Muscle layer of duodenum (tissue), 2 donors: ENCODE measurements around the gene RTF1.
"Not testable (repeated sequence)": the region's sequence is repeated elsewhere in the genome, so short reads cannot be mapped to it uniquely, and the experiment has no call there.

Source experiments
- H3K27ac ChIP-seq: one replicate; pipeline ENCODE4 v1.7.0; 2013; ENCODE audit warnings: mild to moderate bottlenecking, low read length
- H3K27me3 ChIP-seq: one replicate; pipeline ENCODE4 v1.7.0; 2013; ENCODE audit warnings: low read depth, mild to moderate bottlenecking, control low read depth, low read length
- H3K36me3 ChIP-seq, 2 donors: one replicate each; pipeline ENCODE4 v1.7.0; 2013; ENCODE audit warnings: low read length in 2 of 2, control low read depth in 1 of 2, mild to moderate bottlenecking in 1 of 2; ENCODE audit not compliant: insufficient read depth in 2 of 2, control insufficient read depth in 1 of 2
- H3K4me1 ChIP-seq, 2 donors: one replicate each; pipeline ENCODE4 v1.7.0; 2013; ENCODE audit warnings: low read length in 2 of 2, mild to moderate bottlenecking in 2 of 2, control low read depth in 1 of 2, moderate library complexity in 1 of 2; ENCODE audit not compliant: insufficient read depth in 2 of 2, control insufficient read depth in 1 of 2
- H3K4me3 ChIP-seq, 2 donors: one replicate each; pipeline ENCODE4 v1.7.0; 2013; ENCODE audit warnings: low read length in 2 of 2, low read depth in 1 of 2, mild to moderate bottlenecking in 1 of 2
- H3K9me3 ChIP-seq, 2 donors: one replicate each; pipeline ENCODE4 v1.7.0; 2013; ENCODE audit warnings: low read length in 2 of 2, control low read depth in 1 of 2, mild to moderate bottlenecking in 1 of 2; ENCODE audit not compliant: control insufficient read depth in 1 of 2
- donor health status: healthy.

The RTF1 gene

DNA sequence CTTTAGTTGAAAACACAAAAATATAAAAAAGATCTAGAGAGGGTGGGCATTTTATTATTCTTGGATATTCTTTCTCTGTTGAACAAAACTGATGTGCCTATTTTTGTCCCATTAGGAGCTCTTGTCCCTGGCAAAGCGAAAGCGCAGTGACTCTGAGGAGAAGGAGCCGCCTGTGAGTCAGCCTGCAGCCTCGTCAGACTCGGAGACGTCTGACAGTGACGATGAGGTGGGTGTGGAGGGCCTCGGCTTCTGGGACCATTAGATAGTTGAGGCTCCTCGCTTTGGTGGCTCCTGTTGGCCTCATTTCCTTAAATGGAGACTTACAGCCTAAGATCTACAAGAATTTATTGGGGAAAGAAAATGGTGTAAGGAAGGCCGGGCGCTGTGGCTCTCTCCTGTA, 21.3 kb downstream of the RTF1 start:
- Histone ChIP-seq H3K36me3 (peaks cover 6 to 22% of the 10 kb centered on the region in 2 donors), H3K4me3 (no peak overlapping the region), H3K9me3 (no peaks in the 10 kb centered on the region), H3K4me1 (peaks cover 0 to 3% of the 10 kb centered on the region in 2 donors), H3K27me3 (no peaks in the 10 kb centered on the region), H3K27ac (no peak overlapping the region)

DNA sequence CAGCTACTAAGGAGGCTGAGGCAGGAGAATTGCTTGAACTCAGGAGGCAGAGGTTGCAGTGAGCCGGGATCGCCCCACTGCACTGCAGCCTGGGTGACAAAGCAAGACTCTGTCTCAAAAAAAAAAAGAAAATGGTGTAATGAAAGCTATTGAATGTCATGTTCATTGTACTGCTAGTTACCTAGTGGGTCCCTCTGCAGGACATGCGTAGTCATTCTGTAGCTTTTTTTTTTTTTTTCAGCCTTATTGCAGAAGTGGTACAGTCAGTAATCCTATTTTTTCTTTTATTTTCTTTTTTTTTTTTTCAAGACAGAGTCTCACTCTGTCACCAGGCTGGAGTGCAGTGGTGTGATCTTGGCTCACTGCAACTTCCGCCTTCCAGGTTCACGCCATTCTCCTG, 21.9 kb downstream of the RTF1 start:
- H3K4me3 ChIP-seq, H3K4me1 ChIP-seq, H3K27me3 ChIP-seq, H3K27ac ChIP-seq, H3K9me3 ChIP-seq: not testable (repeated sequence)
- H3K36me3 ChIP-seq = peaks cover 6 to 22% of the 10 kb centered on the region in 2 donors

DNA sequence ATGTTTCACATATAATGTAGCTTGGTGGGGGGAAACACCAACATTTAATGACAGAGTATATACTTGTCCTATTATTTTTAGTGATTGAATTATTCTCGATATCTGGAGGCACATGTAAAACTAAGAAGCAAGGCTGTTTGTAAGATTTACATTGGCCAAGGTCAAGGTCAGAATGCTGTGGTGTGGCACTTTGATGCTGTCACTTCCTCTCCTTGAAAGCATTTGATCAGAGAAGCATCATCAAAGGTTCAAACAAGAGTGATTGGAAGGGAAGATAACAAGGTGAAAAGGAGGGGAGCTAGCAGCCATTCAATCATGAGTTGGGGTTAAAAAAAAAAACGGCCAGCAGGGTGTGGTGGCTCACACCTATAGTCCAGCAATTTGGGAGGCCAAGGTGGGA, 26.4 kb downstream of the RTF1 start:
- peaks cover 13 to 25% of the 10 kb centered on the region in 2 donors for H3K36me3 ChIP-seq
- H3K4me3 ChIP-seq = no peak overlapping the region
- no peaks in the 10 kb centered on the region for H3K4me1 ChIP-seq
- H3K9me3 ChIP-seq = no peaks in the 10 kb centered on the region
- no peak overlapping the region for H3K27ac ChIP-seq
- H3K27me3 ChIP-seq = no peaks in the 10 kb centered on the region

DNA sequence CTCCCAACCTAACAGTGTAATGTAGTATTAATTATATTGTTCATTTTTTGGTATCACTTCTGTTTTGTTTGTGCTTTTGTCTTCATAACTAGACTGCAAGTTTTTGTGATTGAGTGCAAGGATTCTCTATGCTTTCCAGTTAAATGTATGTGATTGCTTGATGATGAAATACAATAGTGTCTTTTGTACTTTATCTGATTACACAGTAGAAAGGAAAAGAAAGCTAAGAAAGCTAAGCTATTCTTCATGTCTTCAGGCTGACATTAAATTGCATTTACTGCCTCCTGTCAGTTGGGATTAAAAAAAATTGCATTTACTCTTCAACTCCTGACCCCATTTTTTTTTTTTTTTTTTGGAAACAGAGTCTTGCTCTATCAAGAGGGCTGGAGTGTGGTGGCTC, 28.5 kb downstream of the RTF1 start:
- no peak overlapping the region for H3K27ac ChIP-seq
- H3K4me1 ChIP-seq = no peaks in the 10 kb centered on the region
- no peaks in the 10 kb centered on the region for H3K27me3 ChIP-seq
- H3K36me3 ChIP-seq = peaks cover 11 to 13% of the 10 kb centered on the region in 2 donors
- no peaks in the 10 kb centered on the region for H3K9me3 ChIP-seq
- H3K4me3 ChIP-seq = no peak overlapping the region

DNA sequence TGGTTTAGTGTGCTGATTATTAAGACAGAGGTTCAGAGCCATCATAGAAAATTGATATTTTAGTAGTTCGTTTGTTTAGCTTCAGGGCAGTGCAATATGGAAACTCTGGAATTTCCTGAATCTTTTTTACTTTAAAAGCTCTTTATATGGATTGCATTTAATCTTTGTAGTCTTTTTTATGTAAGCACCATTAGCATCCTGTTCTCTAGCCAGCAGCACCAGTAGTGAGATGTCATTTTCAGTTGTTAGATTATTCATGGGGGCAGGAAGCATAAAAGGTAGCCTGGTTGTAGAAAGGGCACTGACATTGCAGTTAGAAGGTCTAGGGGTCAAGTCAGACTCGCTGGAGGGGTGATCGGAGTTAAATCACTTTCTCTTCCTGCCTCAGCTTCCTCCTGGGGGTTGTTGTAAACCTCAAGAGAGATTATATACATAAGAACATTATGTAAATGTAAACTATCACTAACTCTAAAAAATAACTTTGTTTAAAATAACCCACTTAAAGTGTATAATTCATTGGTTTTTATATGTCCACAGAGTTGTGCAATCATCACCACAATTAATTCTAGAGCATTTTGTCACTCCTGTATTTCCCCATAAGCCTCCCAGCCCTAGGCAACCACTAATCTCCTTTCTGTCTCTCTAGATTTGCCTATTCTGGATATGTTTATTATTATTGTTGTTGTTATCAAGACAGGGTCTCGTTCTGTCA, 45.3 kb downstream of the RTF1 start:
- Histone ChIP-seq H3K9me3 (no peaks in the 10 kb centered on the region), H3K4me3 (no peak overlapping the region), H3K27me3 (no peaks in the 10 kb centered on the region), H3K36me3 (peaks cover 29 to 33% of the 10 kb centered on the region in 2 donors), H3K4me1 (no peaks in the 10 kb centered on the region), H3K27ac (no peak overlapping the region)

DNA sequence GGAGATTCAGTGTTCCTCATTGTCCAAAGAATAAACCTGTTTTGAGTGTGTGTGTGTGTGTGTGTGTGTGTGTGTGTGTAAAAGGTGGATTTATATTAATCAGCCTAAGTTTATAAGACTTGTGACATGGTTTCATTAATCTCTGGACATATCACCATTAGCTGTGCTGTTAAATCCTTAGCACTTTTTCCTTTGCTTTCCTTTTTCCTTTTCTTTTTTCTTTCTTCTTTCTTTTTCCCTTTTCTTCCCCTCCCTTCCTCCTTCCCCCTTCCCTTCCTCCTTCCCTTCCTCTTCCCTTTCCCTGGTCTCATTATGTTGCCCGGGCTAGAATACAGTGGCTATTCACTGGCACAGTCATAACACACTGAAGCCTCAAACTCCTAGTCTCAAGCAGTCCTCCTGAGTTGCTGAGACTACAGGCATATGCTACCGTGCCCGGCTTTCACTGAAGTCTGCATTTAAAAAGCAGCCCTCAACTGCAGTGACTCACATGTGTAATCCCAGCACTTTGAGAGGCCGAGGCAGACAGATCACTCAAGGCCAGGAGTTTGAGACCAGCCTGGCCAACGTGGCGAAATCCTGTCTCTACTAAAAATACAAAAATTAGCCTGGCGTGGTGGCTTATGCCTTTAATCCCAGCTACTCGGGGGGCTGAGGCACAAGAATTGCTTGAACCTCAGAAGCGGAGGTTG, 48.1 kb downstream of the RTF1 start:
- Histone ChIP-seq H3K27ac (no peak overlapping the region), H3K27me3 (no peaks in the 10 kb centered on the region), H3K4me3 (no peak overlapping the region), H3K4me1 (no peaks in the 10 kb centered on the region), H3K36me3 (peaks cover 22 to 39% of the 10 kb centered on the region in 2 donors), H3K9me3 (no peaks in the 10 kb centered on the region)

DNA sequence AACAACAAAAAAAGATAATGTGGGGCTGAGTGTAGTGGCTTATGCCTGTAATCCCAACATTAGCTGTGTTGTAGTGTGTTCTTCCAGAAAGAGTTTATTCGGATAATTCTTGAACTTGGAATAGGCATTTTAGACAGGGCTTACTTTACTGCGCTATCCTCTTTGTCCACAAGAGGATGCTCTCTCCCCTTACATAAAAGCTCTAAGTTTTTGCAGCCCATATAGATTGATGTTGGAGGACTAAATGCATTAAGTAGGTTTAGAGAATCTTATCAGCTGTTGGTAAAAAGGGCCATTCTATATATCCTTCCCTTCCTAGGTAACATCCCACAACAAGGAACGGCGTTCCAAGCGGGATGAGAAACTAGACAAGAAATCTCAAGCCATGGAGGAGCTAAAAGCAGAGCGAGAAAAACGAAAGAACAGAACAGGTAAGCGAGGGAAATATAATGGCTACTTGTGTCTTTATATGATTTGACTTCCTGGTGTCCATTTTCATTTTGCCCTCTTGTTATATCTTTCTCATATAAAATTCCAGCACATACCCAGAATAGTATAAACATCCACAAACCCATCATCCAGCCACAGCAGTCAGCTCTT, 49.0 kb downstream of the RTF1 start:
- Histone ChIP-seq H3K27ac (no peak overlapping the region), H3K4me3 (no peak overlapping the region), H3K36me3 (peaks cover 28 to 46% of the 10 kb centered on the region in 2 donors), H3K4me1 (no peaks in the 10 kb centered on the region), H3K27me3 (no peaks in the 10 kb centered on the region), H3K9me3 (no peaks in the 10 kb centered on the region)

DNA sequence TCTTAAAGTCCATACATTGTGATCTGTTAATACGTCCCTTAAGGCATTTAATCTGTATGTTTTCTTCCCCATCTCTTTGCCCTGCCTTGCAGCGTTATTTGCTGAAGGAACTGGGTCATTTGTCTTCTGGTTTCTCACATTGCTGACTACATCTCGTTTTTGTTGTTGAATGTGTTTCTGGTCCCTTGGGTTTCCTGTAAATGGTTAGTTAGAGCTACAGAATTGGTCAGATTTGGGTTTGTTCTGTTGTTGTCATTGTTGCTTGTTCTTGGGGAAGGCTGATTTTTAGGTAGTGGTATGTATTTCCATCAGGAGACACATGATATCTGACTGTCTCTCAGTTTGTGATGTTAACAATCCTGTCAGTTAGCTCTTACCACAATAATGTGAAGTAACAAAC, 49.8 kb downstream of the RTF1 start:
- no peaks in the 10 kb centered on the region for H3K27me3 ChIP-seq
- peaks cover 34 to 51% of the 10 kb centered on the region in 2 donors for H3K36me3 ChIP-seq
- no peaks in the 10 kb centered on the region for H3K9me3 ChIP-seq
- H3K27ac ChIP-seq = no peak overlapping the region
- no peak overlapping the region for H3K4me3 ChIP-seq
- no peaks in the 10 kb centered on the region for H3K4me1 ChIP-seq

DNA sequence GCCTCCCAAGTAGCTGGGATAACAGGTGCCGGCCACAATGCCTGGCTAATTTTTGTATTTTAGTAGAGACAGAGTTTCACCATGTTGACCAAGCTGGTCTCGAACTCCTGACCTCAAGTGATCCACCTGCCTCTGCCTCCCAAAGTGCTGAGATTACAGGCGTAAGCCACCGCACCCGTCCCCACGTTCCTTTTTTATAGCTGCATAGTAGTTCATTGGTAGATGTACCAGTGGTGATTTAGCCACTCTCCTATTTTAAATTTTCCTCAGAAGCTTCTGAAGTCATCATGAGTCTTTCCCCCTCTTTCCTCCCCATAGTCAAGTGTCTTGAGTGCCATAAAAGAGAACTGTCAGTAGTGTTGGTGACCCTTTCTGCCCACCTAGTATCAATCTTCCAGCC, 52.7 kb downstream of the RTF1 start:
- H3K27ac ChIP-seq, H3K4me3 ChIP-seq, H3K27me3 ChIP-seq, H3K9me3 ChIP-seq, H3K4me1 ChIP-seq: not testable (repeated sequence)
- peaks cover 40 to 65% of the 10 kb centered on the region in 2 donors for H3K36me3 ChIP-seq

DNA sequence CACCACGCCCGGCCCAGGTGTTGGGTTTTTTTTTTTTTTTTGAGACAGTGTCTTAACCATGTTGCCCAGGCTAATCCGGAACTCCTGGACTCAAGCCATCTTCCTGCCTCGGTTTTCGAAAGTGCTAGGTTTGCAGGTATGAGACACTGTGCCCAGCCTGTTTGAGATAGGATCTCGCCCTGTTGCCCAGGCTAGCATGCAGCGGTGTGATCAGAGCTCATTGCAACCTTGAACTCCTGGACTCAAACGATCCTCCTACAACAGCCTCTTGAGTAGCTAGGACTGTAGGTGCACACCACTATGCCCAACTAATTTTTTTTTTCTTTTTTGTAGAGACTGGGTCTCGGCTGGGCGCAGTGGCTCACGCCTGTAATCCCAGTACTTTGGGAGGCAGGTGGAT, 56.5 kb downstream of the RTF1 start:
- Histone ChIP-seq H3K36me3 (peaks cover 52 to 76% of the 10 kb centered on the region in 2 donors), H3K9me3 (no peaks in the 10 kb centered on the region), H3K27me3 (no peaks in the 10 kb centered on the region), H3K4me1 (no peaks in the 10 kb centered on the region), H3K27ac (no peak overlapping the region), H3K4me3 (no peak overlapping the region)

DNA sequence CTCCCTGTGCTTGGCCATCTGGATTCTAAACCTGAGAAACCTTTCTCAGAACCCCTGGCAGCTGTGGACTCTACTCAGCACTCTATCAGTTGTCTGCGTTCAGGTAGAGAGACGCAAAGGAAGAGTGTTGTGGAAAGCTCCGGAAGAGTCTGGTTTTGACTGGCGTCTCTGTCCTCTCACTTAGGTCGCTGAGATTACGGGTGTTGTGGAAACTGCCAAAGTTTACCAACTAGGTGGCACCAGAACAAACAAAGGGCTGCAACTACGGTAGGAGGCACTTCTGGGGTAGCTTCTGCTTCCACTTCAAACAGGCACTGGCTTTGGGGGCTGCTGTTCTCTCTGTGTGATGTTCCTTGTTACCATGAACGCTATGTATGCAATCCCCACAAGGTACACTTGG, 57.5 kb downstream of the RTF1 start:
- H3K27me3 ChIP-seq = no peaks in the 10 kb centered on the region
- peaks cover 62 to 76% of the 10 kb centered on the region in 2 donors for H3K36me3 ChIP-seq
- no peaks in the 10 kb centered on the region for H3K4me1 ChIP-seq
- no peak overlapping the region for H3K27ac ChIP-seq
- H3K4me3 ChIP-seq = no peak overlapping the region
- H3K9me3 ChIP-seq = no peaks in the 10 kb centered on the region
